ENCODE measurements around the gene FKBP5.

FKBP5 gene

GRCh38 chr6:35552285-35552917, 136.3 kb downstream of the FKBP5 start:
- Histone ChIP-seq H4K8ac (ENCODE audit: low read depth, low read length) (no peak overlapping the region), H3K4ac (ENCODE audit: low read depth, low read length) (no peak overlapping the region), H3K4me3 (ENCODE audit: low read length) (no peak overlapping the region), H3K79me1 (ENCODE audit: low read length) (no peaks in the 10 kb centered on the region), H2BK5ac (ENCODE audit: low read length) (no peak overlapping the region), H3K36me3 (ENCODE audit: control insufficient read depth, insufficient read depth, low read length) (no peaks in the 10 kb centered on the region), H3K9ac (ENCODE audit: low read length) (no peak overlapping the region), H2BK120ac (ENCODE audit: low read depth, low read length) (no peak overlapping the region), H3K56ac (ENCODE audit: low read length) (no peak overlapping the region), H2AK5ac (ENCODE audit: low read length) (no peak overlapping the region), H3K18ac (ENCODE audit: low read length) (no peak overlapping the region), H3K23ac (ENCODE audit: low read length) (no peak overlapping the region), H2BK15ac (replicated peaks; ENCODE audit: low read depth) (no peak overlapping the region), H4K5ac (ENCODE audit: low read length) (no peak overlapping the region), H3K27ac (ENCODE audit: low read depth, low read length) (no peak overlapping the region), H3K4me2 (ENCODE audit: low read length) (no peak overlapping the region), H3K27me3 (ENCODE audit: insufficient read depth, low read length, poor library complexity) (no peaks in the 10 kb centered on the region), H3K4me1 (ENCODE audit: control insufficient read depth, low read depth, low read length) (no peaks in the 10 kb centered on the region), H3K79me2 (ENCODE audit: control insufficient read depth, insufficient read depth, low read length) (no peaks in the 10 kb centered on the region)
- DNase-seq = peak; percentile 79
- no CpG with 5 or more reads among the region's 5 CpGs for WGBS (ENCODE audit: extremely low coverage, insufficient coverage, low lambda C conversion rate)

DNA sequence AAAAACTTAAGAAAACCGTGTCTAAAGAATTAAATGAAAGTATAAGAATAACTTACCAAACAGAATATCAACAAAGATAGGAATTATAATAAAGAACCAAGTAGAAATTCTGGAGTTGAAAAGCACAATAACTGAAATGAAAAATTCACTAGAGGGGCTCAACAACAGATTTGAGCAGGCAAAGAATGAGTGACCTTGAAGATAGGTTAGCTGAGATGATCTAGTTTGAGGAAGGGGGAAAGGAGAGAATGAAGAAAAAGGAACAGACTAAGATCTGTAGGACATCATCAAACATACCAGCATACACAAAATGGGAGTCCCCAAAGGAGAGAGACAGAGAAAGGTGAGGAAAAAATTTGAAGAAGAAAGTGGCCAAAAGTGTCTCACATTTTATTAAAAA, 138.3 kb downstream of the FKBP5 start:
- H2BK15ac ChIP-seq (replicated peaks; ENCODE audit: low read depth) = no peak overlapping the region
- no peak for DNase-seq
- H3K9ac ChIP-seq (ENCODE audit: low read length) = no peak overlapping the region
- no peak overlapping the region for H2BK5ac ChIP-seq (ENCODE audit: low read length)
- no peak overlapping the region for H3K23ac ChIP-seq (ENCODE audit: low read length)
- no peak overlapping the region for H2BK120ac ChIP-seq (ENCODE audit: low read depth, low read length)
- no peak overlapping the region for H3K4ac ChIP-seq (ENCODE audit: low read depth, low read length)
- no peak overlapping the region for H4K8ac ChIP-seq (ENCODE audit: low read depth, low read length)
- no peak overlapping the region for H3K56ac ChIP-seq (ENCODE audit: low read length)
- no peak overlapping the region for H3K18ac ChIP-seq (ENCODE audit: low read length)
- no peaks in the 10 kb centered on the region for H3K27me3 ChIP-seq (ENCODE audit: insufficient read depth, low read length, poor library complexity)
- no peaks in the 10 kb centered on the region for H3K36me3 ChIP-seq (ENCODE audit: control insufficient read depth, insufficient read depth, low read length)
- WGBS (ENCODE audit: extremely low coverage, insufficient coverage, low lambda C conversion rate) = no CpG with 5 or more reads among the region's 1 CpG
- H3K4me3 ChIP-seq (ENCODE audit: low read length) = no peak overlapping the region
- no peak overlapping the region for H4K5ac ChIP-seq (ENCODE audit: low read length)
- no peak overlapping the region for H3K27ac ChIP-seq (ENCODE audit: low read depth, low read length)
- no peaks in the 10 kb centered on the region for H3K79me2 ChIP-seq (ENCODE audit: control insufficient read depth, insufficient read depth, low read length)
- no peaks in the 10 kb centered on the region for H3K4me1 ChIP-seq (ENCODE audit: control insufficient read depth, low read depth, low read length)
- no peak overlapping the region for H2AK5ac ChIP-seq (ENCODE audit: low read length)
- no peaks in the 10 kb centered on the region for H3K79me1 ChIP-seq (ENCODE audit: low read length)
- no peak overlapping the region for H3K4me2 ChIP-seq (ENCODE audit: low read length)

- Histone ChIP-seq H2BK15ac (replicated peaks; ENCODE audit: low read depth) (no peak overlapping the region), H3K23ac (ENCODE audit: low read length) (no peak overlapping the region), H3K79me1 (ENCODE audit: low read length) (no peaks in the 10 kb centered on the region), H2BK5ac (ENCODE audit: low read length) (no peak overlapping the region), H3K4me2 (ENCODE audit: low read length) (no peak overlapping the region), H4K5ac (ENCODE audit: low read length) (no peak overlapping the region), H3K79me2 (ENCODE audit: control insufficient read depth, insufficient read depth, low read length) (no peaks in the 10 kb centered on the region), H3K4me1 (ENCODE audit: control insufficient read depth, low read depth, low read length) (no peaks in the 10 kb centered on the region), H3K27me3 (ENCODE audit: insufficient read depth, low read length, poor library complexity) (no peaks in the 10 kb centered on the region), H3K27ac (ENCODE audit: low read depth, low read length) (no peak overlapping the region), H2BK120ac (ENCODE audit: low read depth, low read length) (no peak overlapping the region), H4K8ac (ENCODE audit: low read depth, low read length) (no peak overlapping the region), H3K4me3 (ENCODE audit: low read length) (no peak overlapping the region), H2AK5ac (ENCODE audit: low read length) (no peak overlapping the region), H3K9ac (ENCODE audit: low read length) (no peak overlapping the region), H3K56ac (ENCODE audit: low read length) (no peak overlapping the region), H3K4ac (ENCODE audit: low read depth, low read length) (no peak overlapping the region), H3K36me3 (ENCODE audit: control insufficient read depth, insufficient read depth, low read length) (no peaks in the 10 kb centered on the region), H3K18ac (ENCODE audit: low read length) (no peak overlapping the region)
- DNase-seq = no peak
- WGBS (ENCODE audit: extremely low coverage, insufficient coverage, low lambda C conversion rate) = no CpG with 5 or more reads among the region's 6 CpGs
Measured at GRCh38 chr6:35547676-35548075, 141.0 kb downstream of the FKBP5 start.

DNA sequence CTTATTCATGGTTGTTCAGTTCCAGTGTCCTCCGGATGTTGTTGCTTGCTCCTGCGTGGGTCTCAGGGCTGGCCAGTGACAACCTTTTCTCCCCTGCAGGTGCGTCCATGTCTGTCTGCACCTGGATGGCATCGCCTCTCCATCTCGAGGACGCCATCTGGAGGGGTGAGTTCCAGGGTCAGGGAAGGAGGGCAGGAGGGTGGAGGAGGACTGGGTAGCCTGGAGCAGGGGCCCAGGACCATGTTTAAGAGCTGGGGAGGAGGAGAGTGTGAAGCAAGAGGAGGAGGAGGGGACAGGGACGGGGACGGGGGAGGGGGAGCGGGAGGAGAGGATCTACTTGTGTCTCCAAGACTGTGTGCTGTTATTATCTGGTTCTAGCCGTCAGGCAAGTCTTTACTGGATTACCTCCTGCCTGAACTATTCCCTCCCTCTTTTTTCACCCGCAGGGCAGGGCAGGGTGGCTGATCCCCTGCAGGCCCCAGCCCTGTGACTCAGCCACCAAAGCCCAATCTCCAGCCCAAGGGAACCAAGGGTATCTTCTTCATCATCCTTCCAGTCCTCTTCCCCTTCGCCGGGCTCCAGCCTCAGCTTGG, 143.8 kb downstream of the FKBP5 start:
- no peak overlapping the region for H2BK120ac ChIP-seq (ENCODE audit: low read depth, low read length)
- H3K23ac ChIP-seq (ENCODE audit: low read length) = no peak overlapping the region
- H3K4me3 ChIP-seq (ENCODE audit: low read length) = no peak overlapping the region
- H3K4ac ChIP-seq (ENCODE audit: low read depth, low read length) = no peak overlapping the region
- no peaks in the 10 kb centered on the region for H3K79me2 ChIP-seq (ENCODE audit: control insufficient read depth, insufficient read depth, low read length)
- H2AK5ac ChIP-seq (ENCODE audit: low read length) = no peak overlapping the region
- no peaks in the 10 kb centered on the region for H3K79me1 ChIP-seq (ENCODE audit: low read length)
- no peak overlapping the region for H3K56ac ChIP-seq (ENCODE audit: low read length)
- H3K18ac ChIP-seq (ENCODE audit: low read length) = no peak overlapping the region
- H2BK5ac ChIP-seq (ENCODE audit: low read length) = no peak overlapping the region
- peak; percentile 61 for DNase-seq
- H3K9ac ChIP-seq (ENCODE audit: low read length) = no peak overlapping the region
- H3K4me1 ChIP-seq (ENCODE audit: control insufficient read depth, low read depth, low read length) = no peaks in the 10 kb centered on the region
- no peak overlapping the region for H3K27ac ChIP-seq (ENCODE audit: low read depth, low read length)
- H3K4me2 ChIP-seq (ENCODE audit: low read length) = no peak overlapping the region
- no peaks in the 10 kb centered on the region for H3K36me3 ChIP-seq (ENCODE audit: control insufficient read depth, insufficient read depth, low read length)
- no peaks in the 10 kb centered on the region for H3K27me3 ChIP-seq (ENCODE audit: insufficient read depth, low read length, poor library complexity)
- H2BK15ac ChIP-seq (replicated peaks; ENCODE audit: low read depth) = no peak overlapping the region
- no peak overlapping the region for H4K8ac ChIP-seq (ENCODE audit: low read depth, low read length)
- no CpG with 5 or more reads among the region's 13 CpGs for WGBS (ENCODE audit: extremely low coverage, insufficient coverage, low lambda C conversion rate)
- H4K5ac ChIP-seq (ENCODE audit: low read length) = no peak overlapping the region

DNA sequence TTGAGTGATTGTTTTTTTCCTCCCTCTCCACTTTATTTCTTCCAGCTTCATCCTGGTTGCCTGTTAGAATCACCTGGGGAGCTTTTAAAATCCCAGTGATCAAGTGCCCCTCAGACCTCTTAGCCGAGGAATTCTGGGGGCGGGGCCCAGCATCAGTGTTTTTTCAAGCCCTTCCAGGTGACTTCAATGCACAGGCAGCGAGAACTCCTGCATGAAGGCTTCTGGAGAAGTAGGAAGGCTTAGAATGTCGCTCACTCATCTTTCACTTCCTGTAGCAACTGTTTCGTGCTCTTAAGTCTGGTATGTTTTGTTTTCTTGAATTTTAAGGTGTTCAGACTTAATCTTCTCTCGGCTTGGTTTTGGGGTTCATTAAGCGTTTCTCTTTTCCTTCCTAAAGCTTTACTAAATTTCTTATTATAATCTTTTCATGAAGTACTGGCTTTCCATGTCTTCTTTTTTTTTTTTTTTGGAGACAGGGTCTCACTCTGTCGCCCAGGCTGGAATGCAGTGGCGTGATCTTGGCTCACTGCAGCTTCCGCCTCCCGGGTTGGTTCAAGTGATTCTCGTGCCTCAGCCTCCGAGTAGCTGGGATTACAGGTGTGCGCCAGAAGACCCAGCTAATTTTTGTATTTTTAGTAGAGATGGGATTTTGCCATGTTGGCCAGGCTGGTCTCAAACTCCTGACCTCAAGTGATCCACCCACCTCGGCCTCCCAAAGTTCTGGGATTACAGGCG, 145.1 kb downstream of the FKBP5 start:
- Histone ChIP-seq H3K18ac (ENCODE audit: low read length) (no peak overlapping the region), H3K27ac (ENCODE audit: low read depth, low read length) (no peak overlapping the region), H3K56ac (ENCODE audit: low read length) (no peak overlapping the region), H2BK120ac (ENCODE audit: low read depth, low read length) (no peak overlapping the region), H3K79me2 (ENCODE audit: control insufficient read depth, insufficient read depth, low read length) (no peaks in the 10 kb centered on the region), H3K36me3 (ENCODE audit: control insufficient read depth, insufficient read depth, low read length) (no peaks in the 10 kb centered on the region), H4K5ac (ENCODE audit: low read length) (no peak overlapping the region), H3K4me2 (ENCODE audit: low read length) (no peak overlapping the region), H2BK5ac (ENCODE audit: low read length) (no peak overlapping the region), H3K27me3 (ENCODE audit: insufficient read depth, low read length, poor library complexity) (no peaks in the 10 kb centered on the region), H3K9ac (ENCODE audit: low read length) (no peak overlapping the region), H4K8ac (ENCODE audit: low read depth, low read length) (no peak overlapping the region), H2AK5ac (ENCODE audit: low read length) (no peak overlapping the region), H3K4me3 (ENCODE audit: low read length) (no peak overlapping the region), H2BK15ac (replicated peaks; ENCODE audit: low read depth) (no peak overlapping the region), H3K4ac (ENCODE audit: low read depth, low read length) (no peak overlapping the region), H3K4me1 (ENCODE audit: control insufficient read depth, low read depth, low read length) (no peaks in the 10 kb centered on the region), H3K23ac (ENCODE audit: low read length) (no peak overlapping the region), H3K79me1 (ENCODE audit: low read length) (no peaks in the 10 kb centered on the region)
- peak; percentile 78 for DNase-seq
- no CpG with 5 or more reads among the region's 16 CpGs for WGBS (ENCODE audit: extremely low coverage, insufficient coverage, low lambda C conversion rate)
